GM06990 (cell line): ENCODE results near the gene PPFIA2.
A peak's percentile ranks its signal among the peaks of the same experiment; 100 is the strongest.

ENCODE experiments used
- DNase-seq: peaks from one replicate; pipeline ENCODE4 v3.0.0-alpha.2; 2011; ENCODE audit not compliant: insufficient read length; ENCODE audit errors: extremely low read depth
- H3K27me3 ChIP-seq: replicated peaks from 2 replicates; pipeline ENCODE4 v1.6.0; 2011; ENCODE audit warnings: low read length; ENCODE audit not compliant: control insufficient read depth, insufficient read depth
- H3K36me3 ChIP-seq: 2 replicates; pipeline ENCODE4 v1.5.1; 2011; ENCODE audit warnings: low read length; ENCODE audit not compliant: control insufficient read depth, insufficient read depth
- H3K4me3 ChIP-seq: replicated peaks from 2 replicates; pipeline ENCODE4 v1.5.1; 2011; ENCODE audit warnings: low read depth, mild to moderate bottlenecking, control low read depth, low read length
- CTCF ChIP-seq: IDR thresholded peaks from 2 replicates; pipeline ENCODE4 v1.5.1; 2011; ENCODE audit warnings: low read length, control low read depth, mild to moderate bottlenecking, inconsistent platforms; ENCODE audit not compliant: insufficient read depth, poor library complexity, severe bottlenecking

PPFIA2 gene

GRCh38 chr12:81296556-81297305 lies 462.4 kb downstream of the PPFIA2 start:
- TF ChIP-seq CTCF, result no peak
- Histone ChIP-seq H3K4me3 (no peak overlapping the region), H3K36me3 (no peaks in the 10 kb centered on the region), H3K27me3 (no peaks in the 10 kb centered on the region)
- DNase-seq, result no peak

GRCh38 chr12:81295251-81295650 lies 463.9 kb downstream of the PPFIA2 start:
- Histone ChIP-seq H3K4me3 (no peak overlapping the region), H3K27me3 (no peaks in the 10 kb centered on the region), H3K36me3 (no peaks in the 10 kb centered on the region)
- no peak for TF ChIP-seq CTCF
- DNase-seq, result no peak

GRCh38 chr12:81294325-81295190 lies 464.6 kb downstream of the PPFIA2 start:
- TF ChIP-seq CTCF, result no peak
- Histone ChIP-seq H3K4me3 (no peak overlapping the region), H3K27me3 (no peaks in the 10 kb centered on the region), H3K36me3 (no peaks in the 10 kb centered on the region)
- DNase-seq, result peak; percentile 26

GRCh38 chr12:81288651-81289050 lies 470.5 kb downstream of the PPFIA2 start:
- no peaks in the 10 kb centered on the region for H3K27me3 ChIP-seq
- DNase-seq, result no peak
- no peak overlapping the region for H3K4me3 ChIP-seq
- no peaks in the 10 kb centered on the region for H3K36me3 ChIP-seq
- no peak for TF ChIP-seq CTCF

- Histone ChIP-seq H3K4me3 (no peak overlapping the region), H3K27me3 (no peaks in the 10 kb centered on the region), H3K36me3 (no peaks in the 10 kb centered on the region)
- DNase-seq, result no peak
- no peak for TF ChIP-seq CTCF
Measured at GRCh38 chr12:81284137-81284536, 475.0 kb downstream of the PPFIA2 start.
